ENCODE measurements around the gene WWP2.
"Not testable (repeated sequence)": the region's sequence is repeated elsewhere in the genome, so short reads cannot be mapped to it uniquely, and the experiment has no call there.

Gene WWP2

GRCh38 chr16:69951017-69951671 is 189.0 kb downstream of the WWP2 start, which contains the start of gene CLEC18A:
Gene CLEC18A (plus strand): TSS chr16:69951334. CDS start chr16:69951367, 33 bp downstream.
- not testable (repeated sequence) for DNase-seq

DNA sequence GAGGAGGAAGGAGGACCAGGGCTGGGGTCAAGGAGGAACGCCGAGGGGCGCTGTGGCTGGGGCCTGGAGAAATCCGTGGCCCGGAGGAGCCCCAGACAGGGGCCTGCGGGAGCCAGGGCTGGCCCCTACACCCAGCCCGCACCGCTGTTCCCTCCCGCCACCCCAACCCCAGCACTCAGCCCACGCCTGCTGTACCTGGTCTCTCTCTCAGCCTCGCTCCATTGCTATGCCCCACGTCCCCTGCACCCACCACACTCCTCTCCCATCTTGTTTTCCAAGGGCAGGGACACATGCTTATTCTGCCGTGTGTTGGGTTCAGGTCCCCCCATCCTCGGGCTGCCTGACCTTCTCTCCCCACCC is 189.5 kb downstream of the WWP2 start:
- not testable (repeated sequence) for DNase-seq

DNA sequence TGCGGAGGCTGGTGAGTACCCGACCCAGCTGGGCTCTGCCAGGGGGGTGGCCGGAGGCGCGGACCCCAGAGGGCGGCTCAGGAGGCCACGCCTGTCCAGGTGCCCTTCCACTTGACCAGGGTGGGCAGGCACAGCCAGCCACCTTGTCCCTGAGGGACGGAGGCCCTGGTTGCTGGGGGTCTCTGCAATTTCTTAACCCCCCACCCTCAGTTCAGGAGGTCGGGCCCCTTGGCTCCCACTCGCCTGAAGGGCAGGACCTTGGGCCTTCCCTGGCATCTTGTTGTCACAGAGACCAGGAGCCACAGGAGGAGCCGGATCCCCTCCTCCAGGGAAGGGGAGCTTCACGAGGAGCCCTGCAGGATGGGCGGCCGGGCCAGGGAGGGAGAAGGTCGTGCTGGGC is 190.0 kb downstream of the WWP2 start:
- DNase-seq: not testable (repeated sequence)

DNA sequence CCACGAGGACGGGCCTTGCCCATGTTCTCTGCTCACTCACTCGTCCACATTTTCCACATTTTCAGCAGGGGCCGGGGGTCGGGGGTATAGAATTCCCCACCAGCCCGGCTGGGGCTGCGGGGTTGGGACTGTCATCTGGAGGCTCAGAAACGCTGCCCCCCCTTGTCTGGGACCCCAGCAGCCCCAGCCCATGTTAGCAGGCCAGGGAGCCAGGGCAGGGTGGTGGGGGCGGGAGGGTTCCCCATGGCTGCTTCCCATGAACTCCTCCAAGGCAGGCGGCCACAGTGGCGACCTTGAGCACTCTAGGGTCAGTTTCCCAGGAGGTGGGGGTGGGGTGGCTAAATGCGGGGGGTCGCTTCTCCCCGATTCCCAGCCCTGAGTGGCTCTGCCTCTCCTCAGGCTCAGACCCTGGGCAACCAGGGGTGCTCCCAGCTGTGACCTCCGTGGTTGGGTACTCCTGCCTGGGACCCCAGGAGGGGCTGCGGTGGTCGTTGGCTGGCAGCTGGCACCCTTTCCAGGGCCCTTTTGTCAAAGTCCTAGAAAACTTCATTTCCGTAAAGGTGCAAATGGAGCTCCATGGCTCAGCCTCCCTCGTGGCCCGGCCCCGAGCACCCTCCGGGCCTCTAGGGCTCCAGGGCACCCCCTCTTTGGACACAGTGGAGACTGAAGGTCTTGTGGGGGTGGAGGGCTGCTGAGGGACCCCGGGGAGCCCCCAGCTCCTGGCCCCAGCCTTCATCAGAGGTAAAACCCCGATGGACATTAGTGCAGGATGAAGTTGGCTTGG is 190.6 kb downstream of the WWP2 start:
- DNase-seq: not testable (repeated sequence)

DNA sequence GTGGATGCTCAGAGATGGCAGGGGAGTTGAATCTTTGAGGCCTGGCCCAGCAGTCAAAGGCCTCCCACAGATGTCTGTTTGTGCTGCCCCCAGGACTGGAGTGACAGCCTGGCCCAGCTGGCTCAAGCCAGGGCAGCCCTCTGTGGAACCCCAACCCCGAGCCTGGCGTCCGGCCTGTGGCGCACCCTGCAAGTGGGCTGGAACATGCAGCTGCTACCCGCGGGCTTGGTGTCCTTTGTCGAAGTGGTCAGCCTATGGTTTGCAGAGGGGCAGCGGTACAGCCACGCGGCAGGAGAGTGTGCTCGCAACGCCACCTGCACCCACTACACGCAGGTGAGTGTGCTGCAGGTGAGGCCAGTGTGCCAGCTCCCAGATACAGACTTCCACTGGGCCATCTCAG is 192.1 kb downstream of the WWP2 start:
- not testable (repeated sequence) for DNase-seq

- DNase-seq: not testable (repeated sequence)
Measured at GRCh38 chr16:69963312-69963711, 201.2 kb downstream of the WWP2 start.

DNA sequence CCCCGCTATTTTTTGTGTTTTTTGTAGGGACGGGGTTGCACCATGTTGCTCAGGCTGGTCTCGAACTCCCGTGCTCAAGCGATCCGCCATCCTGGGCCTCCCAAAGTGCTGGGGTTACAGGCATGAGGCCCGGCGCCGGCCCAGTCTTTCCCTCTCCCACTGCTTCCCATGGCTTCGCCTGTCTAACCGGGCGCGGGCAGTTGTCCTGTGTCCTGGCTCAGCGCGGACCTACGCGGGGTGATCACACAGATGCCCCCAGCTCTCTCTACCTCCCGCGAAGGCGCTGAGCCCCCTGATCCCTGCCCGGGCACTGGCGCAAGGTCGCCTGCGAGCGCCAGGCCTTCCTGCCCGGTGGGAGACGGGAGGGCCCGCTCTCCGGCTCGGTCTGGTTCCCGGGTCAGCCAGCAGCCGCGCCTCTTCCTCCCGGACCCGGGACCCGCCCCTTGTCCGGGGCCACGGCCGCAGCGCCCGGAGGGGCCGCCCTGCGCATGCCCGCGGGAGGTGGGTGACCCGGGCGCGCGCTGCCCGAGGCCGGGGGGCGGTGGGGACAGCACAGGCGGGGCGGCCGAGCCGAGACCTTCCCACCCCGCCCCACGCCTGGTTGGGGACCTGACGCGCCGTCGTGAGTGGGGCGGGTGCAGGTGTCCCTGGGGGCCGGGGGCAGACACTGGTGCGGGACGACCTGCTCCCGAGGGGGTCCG is 203.0 kb downstream of the WWP2 start:
- not testable (repeated sequence) for DNase-seq

DNA sequence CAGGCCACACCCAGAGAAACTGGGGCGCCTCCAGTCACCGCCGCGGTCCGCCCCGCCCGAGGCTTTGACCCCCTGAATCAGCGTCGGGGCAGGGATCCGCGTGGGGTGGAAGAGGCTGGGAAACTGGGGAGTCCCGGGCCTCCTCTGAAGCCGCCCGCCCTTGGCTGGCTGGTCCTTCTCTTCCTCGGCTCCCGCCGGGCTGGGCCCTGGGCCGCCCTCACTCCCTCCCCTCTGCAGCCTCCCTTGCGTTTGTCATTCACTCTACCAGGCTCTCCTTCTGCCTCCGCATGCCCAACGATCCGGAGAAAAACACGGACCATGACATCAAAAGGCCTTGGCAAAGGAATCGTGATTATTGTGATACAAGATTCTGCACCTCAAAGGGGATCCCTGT is 203.5 kb downstream of the WWP2 start:
- not testable (repeated sequence) for DNase-seq

DNA sequence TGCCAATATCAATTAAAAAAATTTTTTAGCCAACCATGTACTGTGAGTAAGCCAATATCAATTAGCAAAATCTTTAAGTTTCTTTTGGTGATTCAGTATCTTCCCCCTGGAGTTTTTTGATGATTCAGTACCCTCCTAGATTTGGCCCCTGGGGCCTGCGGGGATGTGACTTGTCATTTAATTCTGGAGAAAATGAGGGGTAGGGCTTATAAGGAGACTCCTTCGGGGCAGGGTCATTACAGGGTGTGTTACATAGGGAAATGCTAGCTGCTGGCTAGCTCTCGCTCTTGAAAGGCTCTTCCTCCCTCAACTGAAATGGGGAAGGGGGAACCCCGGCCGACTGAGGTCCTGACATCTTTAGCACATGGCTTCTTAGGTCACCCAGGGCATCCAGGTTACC is 205.6 kb downstream of the WWP2 start:
- not testable (repeated sequence) for DNase-seq

DNA sequence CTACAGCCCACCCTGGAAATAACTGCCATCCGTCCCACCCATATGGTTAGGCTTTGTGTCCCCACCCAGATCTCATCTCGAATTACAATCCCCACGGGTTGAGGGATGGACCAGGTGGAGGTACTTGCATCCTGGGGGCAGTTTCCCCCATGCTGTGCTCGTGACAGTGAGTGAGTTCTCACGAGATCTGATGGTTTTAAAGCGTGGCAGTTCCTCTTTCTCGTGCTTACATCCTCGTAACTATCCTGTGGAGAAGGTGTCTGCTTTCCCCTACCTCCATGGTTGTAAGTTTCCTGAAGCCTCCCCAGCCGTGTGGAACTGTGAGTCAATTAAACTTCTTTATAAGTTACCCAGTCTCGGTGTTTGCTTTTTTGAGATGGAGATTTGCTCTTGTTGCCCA is 206.0 kb downstream of the WWP2 start:
- not testable (repeated sequence) for DNase-seq

- DNase-seq: not testable (repeated sequence)
Measured at GRCh38 chr16:69969657-69970056, 207.5 kb downstream of the WWP2 start.

DNA sequence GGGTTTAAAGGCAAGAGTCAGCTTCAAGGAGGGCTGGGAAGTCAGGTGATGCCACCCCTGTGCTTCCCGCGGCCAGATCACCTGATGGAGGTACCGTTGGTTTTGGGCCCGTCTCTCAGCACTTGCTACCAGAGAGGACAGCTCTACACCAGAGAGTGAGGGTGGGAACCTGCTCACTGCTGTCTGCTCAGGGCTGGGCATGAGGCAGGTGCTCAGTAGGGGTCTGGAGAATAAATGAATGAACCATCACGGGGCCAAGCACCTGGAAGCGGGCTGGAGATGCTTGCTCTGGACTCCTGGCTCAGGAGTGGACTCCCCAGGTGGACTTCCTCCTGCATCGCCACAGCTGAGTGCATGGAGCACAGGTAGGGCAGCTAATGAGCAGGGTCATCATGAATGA is 210.0 kb downstream of the WWP2 start:
- DNase-seq: not testable (repeated sequence)

GRCh38 chr16:69972935-69973334 is 210.8 kb downstream of the WWP2 start:
- not testable (repeated sequence) for DNase-seq

GRCh38 chr16:69985196-69985595 is 223.1 kb downstream of the WWP2 start:
- not testable (repeated sequence) for DNase-seq

Data from activated CD4-positive, alpha-beta T cell treated with anti-CD3 and anti-CD28 coated beads for 48 hours (primary cell).